H9 (cell line): ENCODE measurements around the gene TLR5. TPM values are rescaled to one million over a fixed set of nuclear protein-coding genes. Genes with fewer than 3 reads are reported as not detected.

ENCODE experiments used
- DNase-seq: peaks from one replicate; pipeline ENCODE4 v3.0.0-alpha.2; 2017
- H2AFZ ChIP-seq: one replicate; pipeline ENCODE4 v1.6.1; 2013; ENCODE audit warnings: mild to moderate bottlenecking, low read length, control low read depth, moderate library complexity
- H2AK5ac ChIP-seq: 2 replicates; pipeline ENCODE4 v1.6.1; 2013; ENCODE audit warnings: low read length, control low read depth, mixed read lengths; ENCODE audit not compliant: insufficient read length
- H2BK120ac ChIP-seq: one replicate; pipeline ENCODE4 v1.6.1; 2013; ENCODE audit warnings: low read depth, mild to moderate bottlenecking, low read length, control low read depth, inconsistent platforms; ENCODE audit not compliant: poor library complexity, severe bottlenecking
- H2BK12ac ChIP-seq: 2 replicates; pipeline ENCODE4 v1.6.1; 2013; ENCODE audit warnings: low read length, control low read depth, mixed read lengths, low read depth; ENCODE audit not compliant: insufficient read length
- H2BK15ac ChIP-seq: 2 replicates; pipeline ENCODE4 v1.6.1; 2013; ENCODE audit warnings: low read depth, low read length, control low read depth
- H2BK20ac ChIP-seq: one replicate; pipeline ENCODE4 v1.6.1; 2013; ENCODE audit warnings: low read depth, mild to moderate bottlenecking, low read length, control low read depth, inconsistent platforms; ENCODE audit not compliant: poor library complexity, severe bottlenecking
- H2BK5ac ChIP-seq: 2 replicates; pipeline ENCODE4 v1.6.1; 2013; ENCODE audit warnings: low read length, control low read depth, mixed read lengths; ENCODE audit not compliant: insufficient read length
- H3K14ac ChIP-seq: 2 replicates; pipeline ENCODE4 v1.6.1; 2013; ENCODE audit warnings: low read length, control low read depth; ENCODE audit not compliant: insufficient read depth
- H3K18ac ChIP-seq: 2 replicates; pipeline ENCODE4 v1.6.1; 2013; ENCODE audit warnings: low read depth, mild to moderate bottlenecking, mixed read lengths, low read length, control low read depth; ENCODE audit not compliant: insufficient read length
- H3K23ac ChIP-seq: 2 replicates; pipeline ENCODE4 v1.6.1; 2013; ENCODE audit warnings: low read length, control low read depth, mixed read lengths, low read depth; ENCODE audit not compliant: insufficient read length
- H3K23me2 ChIP-seq: 2 replicates; pipeline ENCODE4 v1.6.1; 2013; ENCODE audit warnings: low read depth, mild to moderate bottlenecking, mixed read lengths, low read length, control low read depth; ENCODE audit not compliant: insufficient read length, poor library complexity, severe bottlenecking
- H3K27ac ChIP-seq: 2 replicates; pipeline ENCODE4 v1.5.1; 2013; ENCODE audit warnings: low read length, control low read depth, mixed read lengths, low read depth; ENCODE audit not compliant: insufficient read length
- H3K27me3 ChIP-seq: 2 replicates; pipeline ENCODE4 v1.6.1; 2013; ENCODE audit warnings: low read length, control low read depth, inconsistent platforms; ENCODE audit not compliant: insufficient read depth
- H3K4ac ChIP-seq: 2 replicates; pipeline ENCODE4 v1.6.1; 2013; ENCODE audit warnings: low read depth, mild to moderate bottlenecking, control low read depth, inconsistent platforms, low read length, moderate library complexity
- H3K4me1 ChIP-seq: 2 replicates; pipeline ENCODE4 v1.6.1; 2013; ENCODE audit warnings: low read length, control low read depth, inconsistent platforms; ENCODE audit not compliant: insufficient read depth
- H3K4me2 ChIP-seq: 2 replicates; pipeline ENCODE4 v1.6.1; 2013; ENCODE audit warnings: low read length, control low read depth, mixed read lengths; ENCODE audit not compliant: insufficient read length, insufficient read depth
- H3K56ac ChIP-seq: 2 replicates; pipeline ENCODE4 v1.6.1; 2013; ENCODE audit warnings: low read depth, mild to moderate bottlenecking, mixed read lengths, low read length, control low read depth; ENCODE audit not compliant: insufficient read length
- H3K79me1 ChIP-seq: 2 replicates; pipeline ENCODE4 v1.6.1; 2013; ENCODE audit warnings: low read depth, mild to moderate bottlenecking, moderate library complexity, low read length, control low read depth, inconsistent platforms; ENCODE audit not compliant: insufficient read depth, poor library complexity, severe bottlenecking
- H3K79me2 ChIP-seq: 2 replicates; pipeline ENCODE4 v1.6.1; 2013; ENCODE audit warnings: low read length, control low read depth, inconsistent platforms; ENCODE audit not compliant: insufficient read depth
- H3K9ac ChIP-seq: 2 replicates; pipeline ENCODE4 v1.6.1; 2013; ENCODE audit warnings: low read length, control low read depth, mixed read lengths; ENCODE audit not compliant: insufficient read length; ENCODE audit errors: extremely low read depth
- H3K9me3 ChIP-seq: one replicate; pipeline ENCODE4 v1.6.1; 2013; ENCODE audit warnings: low read depth, low read length, inconsistent platforms; ENCODE audit not compliant: control insufficient read depth
- H3T11ph ChIP-seq: one replicate; pipeline ENCODE4 v1.6.1; 2013; ENCODE audit warnings: mild to moderate bottlenecking, low read length, control low read depth, inconsistent platforms
- H4K20me1 ChIP-seq: one replicate; pipeline ENCODE4 v1.6.1; 2013; ENCODE audit not compliant: control insufficient read depth, insufficient read length, insufficient read depth
- H4K5ac ChIP-seq: 2 replicates; pipeline ENCODE4 v1.6.1; 2013; ENCODE audit warnings: low read depth, mild to moderate bottlenecking, mixed read lengths, low read length, control low read depth; ENCODE audit not compliant: insufficient read length
- H4K8ac ChIP-seq: replicated peaks from 2 replicates; pipeline ENCODE4 v1.6.1; 2013; ENCODE audit warnings: low read length, control low read depth, mixed read lengths, low read depth; ENCODE audit not compliant: insufficient read length
- H4K91ac ChIP-seq: 2 replicates; pipeline ENCODE4 v1.6.1; 2013; ENCODE audit warnings: low read depth, mild to moderate bottlenecking, moderate library complexity, mixed read lengths, low read length, control low read depth; ENCODE audit not compliant: insufficient read length
- H3K27ac Mint-ChIP-seq, 3 experiments: 2 replicates in 2 of 3; 3 replicates in 1 of 3; pipeline ENCODE4 v1.8.0; 2020 to 2021; ENCODE audit warnings: mixed read lengths in 3 of 3, mild to moderate bottlenecking in 1 of 3, moderate library complexity in 1 of 3
- H3K27me3 Mint-ChIP-seq: 2 replicates; pipeline ENCODE4 v1.8.0; 2021; ENCODE audit warnings: low read depth, mild to moderate bottlenecking, moderate library complexity, mixed read lengths
- H3K36me3 Mint-ChIP-seq, 3 experiments: 2 replicates in 2 of 3; 3 replicates in 1 of 3; pipeline ENCODE4 v1.8.0; 2020 to 2021; ENCODE audit warnings: low read depth in 3 of 3, mixed read lengths in 3 of 3; ENCODE audit not compliant: insufficient read depth in 1 of 3
- H3K4me1 Mint-ChIP-seq, 2 experiments: 2 replicates each; pipeline ENCODE4 v1.8.0; 2020; ENCODE audit warnings: mixed read lengths in 2 of 2
- H3K4me3 Mint-ChIP-seq, 2 experiments: 2 replicates in 1 of 2; 3 replicates in 1 of 2; pipeline ENCODE4 v1.8.0; 2020 to 2021; ENCODE audit warnings: mild to moderate bottlenecking in 2 of 2, mixed read lengths in 2 of 2, moderate library complexity in 1 of 2
- H3K9me3 Mint-ChIP-seq, 2 experiments: 2 replicates in 1 of 2; 3 replicates in 1 of 2; pipeline ENCODE4 v1.8.0; 2020; ENCODE audit warnings: mild to moderate bottlenecking in 2 of 2, mixed read lengths in 2 of 2, moderate library complexity in 1 of 2
- WGBS: extraction: QIAGEN DNeasy Blood & Tissue Kit; methylation state at CpG from one replicate; pipeline ENCODE4 v1.1.7; 2013; ENCODE audit warnings: missing lambda C conversion rate, low lambda C conversion rate, mixed read lengths; ENCODE audit not compliant: insufficient read length; ENCODE audit errors: extremely low coverage; 5-methylcytosine and 5-hydroxymethylcytosine counted together
- total RNA-seq: library from RNA; stranded (reverse); gene quantifications from 2 replicates; pipeline ENCODE4 v1.2.1, GENCODE V29; 2021
- TF ChIP-seq, protein P1 (sequence below): fragments of 200-600 bp; sonication (generic); conservative IDR thresholded peaks from 3 replicates; pipeline ENCODE4 v1.8.0; 2021; ENCODE audit warnings: antibody characterized with exemption, mild to moderate bottlenecking

Gene TLR5
- total RNA-seq, 1 experiment from 2014 or later: not detected

DNA sequence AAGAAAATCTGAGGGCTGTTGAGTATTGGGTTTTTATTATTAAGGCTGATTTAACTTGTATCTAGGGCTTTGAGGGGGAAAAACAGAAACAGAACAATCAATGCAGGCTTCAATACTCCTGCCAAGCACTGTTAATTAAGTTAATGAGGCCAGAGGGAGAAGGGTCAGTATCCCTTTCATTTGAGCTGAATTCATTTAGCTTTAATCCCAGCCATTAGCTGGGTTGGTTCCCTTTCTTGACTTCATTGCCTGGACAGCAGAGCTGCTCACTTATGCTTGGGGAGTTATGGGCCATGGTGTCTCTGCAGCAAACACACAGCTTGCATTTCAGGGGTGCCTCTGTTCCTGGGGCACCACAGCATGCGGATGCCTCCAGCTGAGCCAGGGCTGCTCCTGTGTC lies 16.3 kb downstream of the TLR5 start:
- no peak overlapping the region for H4K8ac ChIP-seq
- H3K27ac ChIP-seq: no peak overlapping the region
- H3K23me2 ChIP-seq: no peaks in the 10 kb centered on the region
- no peak overlapping the region for H3K56ac ChIP-seq
- Mint-ChIP-seq H3K27ac (no peak overlapping the region), H3K36me3 (no peaks in the 10 kb centered on the region), H3K27me3 (peaks cover 57% of the 10 kb centered on the region), H3K4me3 (no peak overlapping the region), H3K4me1 (peaks cover 25 to 51% of the 10 kb centered on the region in 2 experiments), H3K9me3 (no peaks in the 10 kb centered on the region; a peak in 2 of 5 replicates)
- H3K14ac ChIP-seq: no peak overlapping the region
- H3T11ph ChIP-seq: no peak overlapping the region
- no peak overlapping the region for H3K23ac ChIP-seq
- no peak overlapping the region for H2AFZ ChIP-seq
- H3K4me2 ChIP-seq: no peak overlapping the region
- H3K9me3 ChIP-seq: no peaks in the 10 kb centered on the region
- no peak overlapping the region for H3K9ac ChIP-seq
- no peak for DNase-seq
- no peak overlapping the region for H2AK5ac ChIP-seq
- no peak overlapping the region for H3K4ac ChIP-seq
- H3K27me3 ChIP-seq: peaks cover 3% of the 10 kb centered on the region; the same call in 1 of the 2 replicates
- H4K91ac ChIP-seq: no peak overlapping the region
- no peaks in the 10 kb centered on the region for H3K4me1 ChIP-seq
- H3K79me1 ChIP-seq: no peaks in the 10 kb centered on the region
- H3K18ac ChIP-seq: no peak overlapping the region
- no peak overlapping the region for H2BK20ac ChIP-seq
- H4K5ac ChIP-seq: no peak overlapping the region
- TF ChIP-seq, protein P1, sequence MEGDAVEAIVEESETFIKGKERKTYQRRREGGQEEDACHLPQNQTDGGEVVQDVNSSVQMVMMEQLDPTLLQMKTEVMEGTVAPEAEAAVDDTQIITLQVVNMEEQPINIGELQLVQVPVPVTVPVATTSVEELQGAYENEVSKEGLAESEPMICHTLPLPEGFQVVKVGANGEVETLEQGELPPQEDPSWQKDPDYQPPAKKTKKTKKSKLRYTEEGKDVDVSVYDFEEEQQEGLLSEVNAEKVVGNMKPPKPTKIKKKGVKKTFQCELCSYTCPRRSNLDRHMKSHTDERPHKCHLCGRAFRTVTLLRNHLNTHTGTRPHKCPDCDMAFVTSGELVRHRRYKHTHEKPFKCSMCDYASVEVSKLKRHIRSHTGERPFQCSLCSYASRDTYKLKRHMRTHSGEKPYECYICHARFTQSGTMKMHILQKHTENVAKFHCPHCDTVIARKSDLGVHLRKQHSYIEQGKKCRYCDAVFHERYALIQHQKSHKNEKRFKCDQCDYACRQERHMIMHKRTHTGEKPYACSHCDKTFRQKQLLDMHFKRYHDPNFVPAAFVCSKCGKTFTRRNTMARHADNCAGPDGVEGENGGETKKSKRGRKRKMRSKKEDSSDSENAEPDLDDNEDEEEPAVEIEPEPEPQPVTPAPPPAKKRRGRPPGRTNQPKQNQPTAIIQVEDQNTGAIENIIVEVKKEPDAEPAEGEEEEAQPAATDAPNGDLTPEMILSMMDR: no peak
- no CpG with 5 or more reads among the region's 1 CpG for WGBS
- H2BK15ac ChIP-seq: no peak overlapping the region
- no peak overlapping the region for H2BK12ac ChIP-seq
- H2BK5ac ChIP-seq: no peak overlapping the region
- no peak overlapping the region for H2BK120ac ChIP-seq
- H4K20me1 ChIP-seq: no peaks in the 10 kb centered on the region
- no peaks in the 10 kb centered on the region for H3K79me2 ChIP-seq
